HG02678 (cell line): ENCODE data around the gene FERMT2.

ENCODE experiments used
- ATAC-seq: cut with Tn5 transposase; IDR thresholded peaks from one replicate; pipeline ENCODE4 v1.9.1; 2021; ENCODE audit warnings: mild to moderate bottlenecking, moderate library complexity; ENCODE audit not compliant: unreplicated experiment

FERMT2 gene

GRCh38 chr14:52829527-52830185 is 121.2 kb downstream of the FERMT2 start:
- no peak for ATAC-seq

- ATAC-seq = no peak
Observed at GRCh38 chr14:52827426-52827825, 123.4 kb downstream of the FERMT2 start.

DNA sequence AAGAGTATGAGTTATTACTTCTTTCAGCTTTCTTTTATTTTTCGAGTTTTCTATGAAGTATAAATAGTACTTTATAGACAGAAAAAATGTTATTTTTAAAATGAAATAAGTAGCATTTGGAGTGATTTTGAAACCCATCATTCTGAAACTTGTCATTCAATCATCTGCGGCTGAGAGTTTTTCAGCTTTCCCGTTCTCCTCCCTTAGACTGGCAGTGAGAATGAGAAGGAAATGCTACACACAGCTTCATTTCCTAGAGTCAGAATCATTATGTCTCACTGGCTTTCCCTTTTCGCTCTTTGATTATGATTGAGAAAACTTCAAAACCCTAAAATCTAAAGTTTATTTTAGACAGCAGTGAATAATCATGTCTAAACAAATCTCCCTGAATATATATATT is 125.8 kb downstream of the FERMT2 start:
- ATAC-seq = no peak

- no peak for ATAC-seq
Observed at GRCh38 chr14:52824462-52824861, 126.4 kb downstream of the FERMT2 start.

- no peak for ATAC-seq
Observed at GRCh38 chr14:52821805-52822250, 129.0 kb downstream of the FERMT2 start.

DNA sequence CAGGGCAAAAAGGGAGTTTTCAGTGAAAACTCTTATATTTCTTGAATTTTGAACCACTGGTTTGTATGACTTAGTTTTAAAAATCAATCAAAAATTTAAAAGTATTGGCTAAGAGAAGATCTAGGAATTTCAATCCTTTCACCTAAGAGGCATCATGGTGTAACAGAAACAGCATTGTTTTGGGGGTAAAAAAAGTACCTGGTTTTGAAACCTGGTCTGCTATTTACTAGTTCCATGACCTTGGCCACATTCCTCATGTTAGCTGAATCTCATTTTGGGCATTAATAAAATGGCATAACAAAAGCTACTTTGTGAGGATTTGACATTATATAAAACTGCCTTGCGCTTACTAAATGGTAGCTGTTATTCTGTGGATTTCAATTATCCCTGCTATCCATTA is 142.7 kb downstream of the FERMT2 start:
- ATAC-seq = no peak
